GM21390 (cell line): Measurements from ENCODE around the gene ALDH1A1.
"Not testable (repeated sequence)": the region's sequence is repeated elsewhere in the genome, so short reads cannot be mapped to it uniquely, and the experiment has no call there.

ENCODE experiments used
- ATAC-seq: cut with Tn5 transposase; IDR thresholded peaks from one replicate; pipeline ENCODE4 v1.9.1; 2021; ENCODE audit not compliant: unreplicated experiment

Gene ALDH1A1

DNA sequence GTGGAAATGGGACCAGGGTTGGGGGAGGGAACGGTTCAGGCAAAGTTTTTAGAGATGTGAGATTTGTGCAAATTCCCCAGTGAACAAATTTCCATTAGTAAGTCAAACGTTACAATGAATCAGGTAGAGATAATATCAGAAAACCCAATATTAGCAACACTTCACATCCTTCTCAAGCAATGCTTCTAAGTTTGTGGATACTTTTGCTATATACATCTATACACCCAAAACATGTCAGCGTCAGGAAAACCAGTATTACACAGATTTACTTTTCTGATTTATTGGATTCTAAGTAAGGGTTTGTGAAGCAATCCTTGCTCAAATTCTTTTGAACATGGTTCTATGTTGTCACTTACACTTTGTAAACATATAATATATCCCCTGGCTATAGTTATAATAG is 6.5 kb downstream of the ALDH1A1 start:
- no peak for ATAC-seq

DNA sequence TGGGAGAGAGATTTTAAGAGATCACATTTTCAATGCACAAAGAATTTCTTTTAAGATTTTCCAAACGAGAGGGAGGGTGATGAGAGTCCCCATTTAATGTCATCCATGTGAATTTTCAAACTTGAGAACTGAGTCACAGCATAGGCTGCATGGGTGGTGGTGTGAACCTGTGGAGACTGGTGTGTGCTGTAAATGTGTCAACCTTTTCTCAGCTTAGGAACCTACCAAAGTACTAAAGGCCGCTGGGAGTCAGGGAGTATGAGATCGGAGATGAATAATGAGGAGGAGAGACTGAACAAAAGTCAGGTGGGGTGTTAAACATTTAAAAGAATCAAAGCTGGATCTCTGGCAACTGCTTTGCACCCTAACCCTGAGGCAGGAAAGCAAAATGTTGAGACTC is 7.5 kb downstream of the ALDH1A1 start:
- ATAC-seq, result no peak

DNA sequence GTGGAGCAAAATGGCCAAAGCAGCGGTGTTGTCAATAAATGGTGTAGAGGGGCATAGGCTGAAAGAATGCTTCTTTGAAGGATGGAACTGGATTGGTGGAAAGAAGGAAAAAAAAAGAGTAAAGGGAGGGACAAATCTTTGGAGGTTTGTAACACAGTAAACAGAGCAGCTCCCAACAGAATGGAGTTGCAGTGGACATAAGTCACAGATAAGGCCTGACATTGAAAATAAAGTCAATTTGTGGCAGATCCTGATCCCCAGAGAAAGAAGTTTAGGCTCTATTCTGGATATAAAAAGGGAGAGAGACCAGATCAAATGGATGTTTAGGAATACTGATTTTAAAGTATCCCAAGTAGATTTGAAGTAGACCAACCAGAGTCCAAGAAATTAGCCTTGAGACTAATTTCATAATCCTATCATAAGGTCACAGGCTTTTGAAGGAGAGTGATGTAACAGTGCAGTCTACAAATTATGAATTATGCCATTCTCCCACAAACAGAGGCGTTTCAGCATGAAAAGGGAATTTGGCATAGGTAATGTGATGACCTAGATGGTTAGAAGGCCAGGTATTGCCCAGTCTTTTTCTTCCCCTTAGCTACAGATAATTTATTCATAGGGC is 8.9 kb downstream of the ALDH1A1 start:
- no peak for ATAC-seq

DNA sequence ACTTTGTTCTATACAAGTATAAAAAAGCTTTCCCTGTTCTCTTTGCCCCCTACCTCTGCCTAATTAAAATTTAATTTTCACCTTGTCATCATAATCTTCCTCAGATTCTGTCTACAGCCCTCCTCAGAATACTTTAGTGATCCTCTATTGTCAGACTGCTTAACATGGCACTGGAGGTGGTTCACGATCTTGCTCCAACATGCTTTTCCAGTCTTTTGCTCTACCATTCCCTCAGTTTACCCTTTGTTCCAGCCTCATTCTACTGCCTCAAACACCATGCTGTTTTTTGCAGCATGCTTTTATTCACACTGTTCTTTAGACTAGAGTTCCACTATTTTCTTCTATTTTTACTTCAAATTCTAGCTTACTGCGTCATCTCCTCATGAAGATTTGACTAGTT is 10.4 kb downstream of the ALDH1A1 start:
- no peak for ATAC-seq

DNA sequence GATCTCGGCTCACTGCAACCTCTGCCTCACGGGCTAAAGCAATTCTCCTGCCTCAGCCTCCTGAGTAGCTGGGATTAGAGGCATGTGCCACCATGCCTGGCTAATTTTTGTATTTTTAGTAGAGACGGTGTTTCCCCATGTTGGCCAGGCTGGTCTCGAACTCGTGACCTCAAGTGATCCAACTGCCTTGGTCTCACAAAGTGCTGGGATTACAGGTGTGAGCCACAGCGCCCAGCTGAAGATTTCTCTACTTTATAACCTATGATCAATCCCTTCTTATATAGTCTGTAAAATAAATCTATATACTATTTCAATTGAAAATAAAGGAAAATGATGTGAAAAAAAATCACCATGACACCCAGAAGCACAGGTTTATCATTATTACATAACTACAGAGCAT is 13.3 kb downstream of the ALDH1A1 start:
- not testable (repeated sequence) for ATAC-seq

DNA sequence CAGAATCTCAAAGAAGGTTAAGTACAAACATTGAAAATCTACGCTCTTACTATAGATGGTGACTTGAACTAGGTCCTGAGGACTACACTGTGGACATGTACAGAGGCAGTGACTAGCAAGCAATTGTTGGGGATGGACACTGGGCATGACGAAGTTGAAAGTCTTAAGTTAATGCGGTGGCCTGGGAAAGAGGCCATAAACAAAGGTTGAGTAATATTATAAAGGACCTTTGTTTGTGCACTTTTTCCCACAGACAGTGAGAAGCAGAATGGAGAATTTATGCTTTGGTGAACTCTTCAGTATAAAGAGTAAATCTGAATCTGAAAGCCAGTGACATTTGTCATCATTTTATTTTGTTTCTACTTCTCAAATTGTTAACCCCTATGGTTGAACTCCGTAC is 15.3 kb downstream of the ALDH1A1 start:
- no peak for ATAC-seq

DNA sequence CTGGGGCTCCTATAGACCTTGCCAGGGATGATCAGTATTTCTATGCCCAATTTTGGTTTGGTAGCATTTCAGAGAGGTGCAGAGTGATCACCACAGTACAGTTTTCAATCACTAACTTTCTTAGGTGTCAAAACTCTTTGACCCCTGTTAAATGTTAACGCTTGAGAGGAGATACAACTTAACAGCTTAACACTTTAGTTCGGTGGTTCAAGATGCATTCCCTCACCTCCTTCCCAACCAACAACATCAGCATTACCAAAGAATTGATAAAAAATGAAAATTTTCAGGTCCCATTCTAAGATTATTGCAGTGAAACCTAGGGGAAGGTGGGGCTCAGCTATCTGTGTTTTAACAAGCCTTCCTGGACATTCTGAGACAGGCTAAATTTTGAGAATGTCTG is 16.2 kb downstream of the ALDH1A1 start:
- no peak for ATAC-seq

DNA sequence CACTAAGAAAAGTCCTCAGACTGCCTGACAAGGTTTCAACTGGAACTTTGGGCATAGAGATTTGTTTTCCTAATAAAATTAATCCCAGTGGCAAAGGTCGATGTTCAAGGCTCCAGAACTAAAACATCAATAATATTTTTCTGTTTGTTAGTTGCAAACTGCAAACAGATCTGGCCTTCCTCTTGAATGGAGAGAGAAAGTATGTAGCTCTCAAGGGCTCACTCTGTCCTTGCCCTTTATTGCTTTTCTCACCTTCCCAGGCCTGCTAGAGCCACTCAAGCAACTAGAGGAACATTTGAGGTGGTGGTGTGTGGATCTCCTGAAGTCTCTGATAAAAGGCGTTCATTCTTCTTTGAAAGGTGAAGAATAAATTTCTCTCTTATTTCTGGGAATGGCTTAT is 16.6 kb downstream of the ALDH1A1 start:
- no peak for ATAC-seq

DNA sequence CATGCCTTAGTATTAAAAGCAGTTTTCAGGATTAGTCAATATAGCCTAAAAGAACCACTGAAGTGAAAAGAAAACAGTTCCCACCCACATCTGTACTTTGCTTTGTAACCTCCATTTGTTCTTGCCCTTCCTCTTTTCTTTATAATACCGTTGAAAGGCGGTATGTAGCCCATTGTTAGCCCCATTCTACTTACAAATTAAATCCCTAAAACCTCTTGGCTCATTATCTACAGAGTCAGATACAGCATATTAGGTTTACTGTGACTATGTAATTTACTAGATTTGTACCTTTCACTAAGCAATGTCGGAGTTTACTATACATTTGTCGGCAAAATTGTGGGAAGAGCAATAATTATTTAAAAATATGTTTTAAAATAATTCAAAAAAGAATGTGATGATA is 17.3 kb downstream of the ALDH1A1 start:
- no peak for ATAC-seq

DNA sequence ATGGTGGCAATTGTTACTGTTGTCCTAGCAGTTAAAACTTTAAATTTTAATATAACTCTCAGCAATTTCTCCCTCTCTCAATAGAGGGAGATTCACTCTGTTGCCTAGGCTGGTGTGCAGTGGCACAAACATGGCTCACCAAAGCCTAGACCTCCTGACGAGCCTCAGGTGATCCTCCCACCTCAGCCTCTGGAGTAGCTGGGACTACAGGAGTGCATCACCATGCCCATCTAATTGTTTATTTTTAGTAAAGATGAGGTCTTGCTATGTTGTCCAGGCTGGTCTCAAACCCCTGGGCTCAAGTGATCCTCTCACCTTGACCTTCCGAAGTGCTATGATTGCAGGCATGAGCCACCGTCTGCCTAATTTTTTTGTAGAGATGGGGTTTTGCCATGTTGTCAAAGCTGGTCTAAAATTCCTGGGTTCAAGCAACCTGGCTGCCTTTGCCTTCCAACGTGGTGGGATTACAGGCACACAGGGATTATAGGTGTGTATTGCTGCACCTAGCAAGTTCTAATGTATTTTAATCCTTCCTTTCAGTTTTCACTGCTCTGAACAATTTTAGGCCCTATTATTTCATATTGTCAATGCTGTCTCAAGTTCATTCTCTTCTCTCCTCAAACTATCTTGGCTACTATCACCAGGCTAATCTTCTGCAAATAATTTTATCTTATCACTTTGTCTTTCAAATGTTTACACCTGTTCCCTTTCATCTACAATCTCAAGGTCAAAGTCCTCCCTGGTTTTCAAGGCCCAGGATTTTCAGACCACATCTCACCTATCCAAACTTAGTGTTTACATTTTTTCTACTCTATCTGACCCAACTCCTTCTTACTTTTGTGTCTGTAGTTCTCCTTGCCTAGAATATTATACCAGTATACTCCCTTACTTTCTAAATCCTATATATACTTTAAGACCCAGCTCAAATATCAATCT is 18.9 kb downstream of the ALDH1A1 start:
- ATAC-seq, result no peak

DNA sequence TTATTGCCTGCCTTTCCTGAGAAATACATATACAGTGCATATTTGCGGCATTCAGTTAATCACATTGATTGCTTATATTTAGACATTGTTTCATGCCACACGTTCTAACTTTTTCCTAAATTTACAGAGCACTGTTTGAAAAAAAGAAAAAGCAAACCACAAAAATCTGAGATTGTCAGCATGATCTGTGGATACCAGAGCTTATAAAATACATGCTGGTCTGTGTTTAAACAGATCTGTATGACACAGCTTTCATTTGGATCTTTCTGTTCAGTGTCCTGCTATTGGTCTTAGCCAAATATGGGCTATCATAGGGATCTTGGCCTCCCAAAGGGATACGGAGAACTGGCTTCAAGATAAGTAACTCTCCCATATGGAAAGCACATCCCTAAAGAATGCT is 20.2 kb downstream of the ALDH1A1 start:
- no peak for ATAC-seq

DNA sequence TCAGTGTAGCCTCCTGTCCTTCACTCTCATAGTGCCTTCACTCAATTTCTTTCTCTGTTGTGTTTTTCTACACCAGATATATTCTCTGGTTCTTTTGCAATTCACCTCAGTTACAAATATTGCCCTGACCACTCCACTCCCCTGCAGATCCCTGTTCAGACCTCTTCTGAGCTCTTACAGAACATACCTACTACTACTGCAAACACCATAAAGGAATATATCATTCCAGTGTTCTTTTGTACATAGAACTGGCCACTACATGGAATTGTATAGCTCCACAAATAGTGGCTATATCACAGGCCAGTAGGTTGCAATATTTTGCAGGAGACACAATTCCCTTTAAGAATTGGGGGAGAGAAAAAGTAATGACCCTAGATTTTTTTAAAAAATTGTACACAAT is 21.0 kb downstream of the ALDH1A1 start:
- ATAC-seq, result no peak

DNA sequence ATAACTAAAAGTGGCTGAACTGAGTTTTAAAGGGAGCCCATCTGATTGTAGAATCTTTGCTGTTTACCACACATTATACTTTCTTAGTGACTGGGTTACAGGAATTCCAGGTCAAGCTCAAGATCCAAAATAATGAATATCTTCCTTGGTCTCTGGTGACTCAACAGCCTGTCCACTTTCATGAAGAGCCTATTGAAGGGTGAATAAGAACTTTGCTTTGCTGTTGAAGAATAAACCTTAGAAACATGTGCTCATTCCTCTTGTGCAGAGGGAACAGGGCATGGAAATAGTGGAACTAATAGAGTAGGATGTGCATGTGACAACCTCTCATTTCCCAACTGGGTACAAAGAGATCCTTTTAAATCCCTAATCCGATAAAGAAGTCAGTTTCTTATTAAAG is 21.4 kb downstream of the ALDH1A1 start:
- ATAC-seq, result no peak

DNA sequence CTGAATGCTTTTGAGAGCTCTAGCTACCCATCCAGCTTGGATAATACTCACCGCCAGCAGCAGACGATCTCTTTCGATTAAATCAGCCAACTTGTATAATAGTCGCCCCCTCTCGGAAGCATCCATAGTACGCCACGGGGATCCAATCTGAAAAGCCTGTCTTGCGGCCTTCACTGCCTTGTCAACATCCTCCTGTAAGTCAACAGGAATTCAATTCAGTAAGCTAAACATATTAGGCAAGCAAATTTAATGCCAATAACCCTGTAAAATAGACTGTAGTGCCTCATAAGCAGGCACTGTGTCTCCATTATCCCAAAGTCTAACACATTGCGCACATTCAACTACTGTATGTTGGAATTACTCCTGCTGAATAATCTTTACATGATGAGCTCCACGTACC is 22.0 kb downstream of the ALDH1A1 start:
- ATAC-seq, result no peak

DNA sequence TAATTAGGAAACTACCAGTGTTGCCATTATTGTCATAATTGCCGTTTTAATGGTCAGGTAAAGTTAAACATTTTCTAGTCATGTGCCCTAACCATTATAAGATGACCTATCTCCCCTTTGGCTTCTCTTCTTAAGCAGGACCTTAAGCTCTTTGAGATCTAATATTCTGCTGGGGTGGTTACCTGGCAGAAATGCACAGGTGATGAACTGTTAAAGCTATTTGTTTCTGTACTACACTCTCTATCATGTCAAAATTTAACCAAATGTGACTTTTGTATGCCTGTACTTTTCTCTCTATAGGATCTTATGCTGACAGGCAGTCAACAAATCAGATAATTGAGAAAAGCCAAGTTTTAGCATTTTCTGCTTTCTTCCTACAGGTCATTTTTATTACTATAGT is 23.3 kb downstream of the ALDH1A1 start:
- no peak for ATAC-seq

DNA sequence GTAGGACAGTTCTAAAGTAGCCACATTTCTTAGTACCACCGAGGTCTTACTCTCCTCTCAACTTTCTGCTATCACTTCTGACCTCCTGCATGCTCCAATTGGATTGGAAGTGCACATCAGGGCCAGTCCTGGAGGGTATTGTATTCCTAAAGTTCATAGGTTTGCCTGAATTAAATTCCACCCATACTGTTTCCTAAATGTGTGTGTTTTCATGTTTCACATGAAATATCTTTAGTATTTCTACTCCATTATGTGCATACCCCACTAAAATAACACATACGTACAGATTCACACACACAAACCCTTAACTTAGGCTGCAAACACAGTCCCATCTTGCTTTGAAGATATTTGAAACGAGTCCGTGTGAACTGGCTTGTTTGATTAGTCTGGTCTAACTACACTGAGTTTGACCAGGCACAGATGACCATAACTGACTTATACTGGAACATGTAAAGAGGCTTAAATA is 24.8 kb downstream of the ALDH1A1 start:
- no peak for ATAC-seq

DNA sequence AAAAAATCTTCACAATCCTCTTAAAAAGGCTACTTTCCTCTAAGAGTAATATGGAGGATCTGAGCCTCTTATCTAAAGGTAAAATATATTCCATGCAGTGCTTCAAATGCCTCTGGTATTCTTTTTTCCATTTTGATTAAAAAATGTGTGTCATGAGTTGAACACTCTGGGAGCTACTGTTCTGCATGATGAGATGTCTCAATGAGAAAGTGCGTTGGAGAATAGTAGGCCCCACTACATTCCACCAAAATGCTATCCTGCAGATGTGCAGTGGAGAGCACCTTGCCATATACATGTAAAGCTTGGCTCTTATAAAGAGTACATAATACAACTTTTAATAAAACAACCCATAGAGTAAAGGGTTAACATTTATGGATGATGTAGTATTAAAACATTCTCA is 26.3 kb downstream of the ALDH1A1 start:
- no peak for ATAC-seq

DNA sequence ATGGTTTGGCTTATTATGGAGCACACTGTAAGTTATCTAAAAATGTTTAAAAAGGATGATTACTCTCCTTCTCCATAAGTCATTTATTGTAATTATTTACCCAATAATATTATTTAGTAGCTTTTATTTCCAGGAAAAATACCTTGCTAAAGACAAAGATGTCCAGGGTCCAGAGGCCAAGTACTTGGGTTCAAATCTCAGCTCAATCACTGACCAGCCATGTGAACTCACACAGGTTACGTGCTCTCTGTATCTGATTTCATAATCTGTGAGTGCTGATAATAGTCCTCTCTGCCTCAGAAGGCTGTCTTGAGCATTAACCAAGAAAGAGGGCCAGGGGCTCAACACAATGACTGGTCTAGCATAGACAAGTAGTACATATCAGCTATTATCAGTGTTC is 27.0 kb downstream of the ALDH1A1 start:
- no peak for ATAC-seq

DNA sequence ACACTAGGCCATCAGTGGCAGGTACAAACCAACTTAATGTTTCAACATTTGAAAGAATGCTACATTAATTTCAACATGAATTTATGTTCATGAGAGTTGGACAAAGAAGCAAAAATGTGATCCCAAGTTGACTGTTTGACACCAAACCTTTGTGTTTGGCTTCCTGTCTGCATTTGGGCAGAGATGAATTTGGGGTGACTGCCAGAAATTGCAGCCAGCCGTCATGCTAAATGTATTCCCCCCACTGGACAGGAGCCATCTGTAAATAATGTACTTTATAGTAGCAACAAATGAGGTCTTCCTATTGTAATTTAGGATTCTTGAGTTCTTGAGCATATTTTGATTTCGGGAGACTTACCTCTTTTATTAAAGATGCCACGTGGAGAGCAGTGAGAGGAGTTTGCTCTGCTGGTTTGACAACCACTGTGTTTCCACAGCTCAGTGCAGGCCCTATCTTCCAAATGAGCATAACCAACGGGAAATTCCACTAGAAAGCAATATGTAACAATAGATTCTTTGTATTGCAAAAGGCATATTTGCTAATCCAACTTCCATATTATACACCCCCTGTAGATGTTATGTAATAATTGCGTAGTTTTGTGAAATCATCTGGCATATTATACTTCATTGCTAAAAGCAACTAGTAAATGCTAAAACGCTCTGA is 27.6 kb downstream of the ALDH1A1 start:
- no peak for ATAC-seq

DNA sequence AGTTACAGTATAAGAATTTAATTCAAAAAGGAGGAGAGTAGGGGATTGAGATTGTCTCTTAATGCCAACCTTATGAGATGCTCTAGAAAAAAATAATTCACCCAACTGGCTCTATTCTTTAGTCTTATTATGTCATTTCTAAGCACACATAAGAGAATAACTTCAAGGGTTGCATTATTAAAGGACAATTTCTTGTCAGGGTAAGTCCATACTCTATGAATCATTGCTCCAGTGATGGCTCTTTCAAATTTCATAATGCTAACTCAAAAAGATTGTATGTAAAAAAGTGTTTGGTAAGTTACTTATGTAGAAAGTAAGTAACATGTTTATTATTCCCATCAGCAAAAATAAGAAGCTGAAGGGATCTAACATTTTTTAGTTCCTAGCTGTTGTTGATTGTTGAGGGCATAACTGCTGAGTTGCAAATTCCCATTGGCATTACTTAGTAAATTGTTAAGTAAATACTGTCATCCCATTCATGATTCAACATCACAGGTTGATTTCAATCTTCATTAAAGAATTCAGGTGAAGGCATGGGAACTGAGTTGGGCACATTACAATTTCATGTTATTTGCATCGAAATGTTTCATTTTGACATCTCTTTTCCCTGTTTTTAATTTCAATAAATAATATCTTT is 28.6 kb downstream of the ALDH1A1 start:
- no peak for ATAC-seq

DNA sequence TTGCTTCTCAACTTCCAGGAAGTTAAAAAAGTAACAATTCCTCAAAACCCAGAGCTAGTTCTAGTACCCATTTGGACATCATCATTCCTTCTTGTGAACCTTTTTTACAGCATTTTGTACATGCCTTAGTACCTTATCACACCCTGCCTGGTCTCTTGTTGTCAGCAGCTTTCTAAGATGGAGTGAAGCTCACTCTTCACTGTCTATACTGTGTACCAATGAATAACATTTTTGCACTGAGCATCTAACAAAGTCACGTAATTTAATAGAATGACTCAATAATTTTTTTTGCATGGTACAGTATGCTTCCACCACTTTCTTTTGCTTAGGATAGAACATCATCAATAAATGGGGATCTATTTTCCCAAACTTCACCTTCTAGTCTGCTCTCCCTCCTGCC is 29.8 kb downstream of the ALDH1A1 start:
- no peak for ATAC-seq
